VCaP (cell line): ENCODE measurements around the gene SC5D.

ENCODE experiments used
- H3K27ac ChIP-seq: fragments of 450-650 bp; 2 replicates; pipeline ENCODE4 v1.5.1; 2017
- TF ChIP-seq, protein P1 (sequence below): fragments of 450-650 bp; conservative IDR thresholded peaks from 2 replicates; pipeline ENCODE4 v1.5.1; 2017; ENCODE audit warnings: mild to moderate bottlenecking, moderate library complexity

The SC5D gene

DNA sequence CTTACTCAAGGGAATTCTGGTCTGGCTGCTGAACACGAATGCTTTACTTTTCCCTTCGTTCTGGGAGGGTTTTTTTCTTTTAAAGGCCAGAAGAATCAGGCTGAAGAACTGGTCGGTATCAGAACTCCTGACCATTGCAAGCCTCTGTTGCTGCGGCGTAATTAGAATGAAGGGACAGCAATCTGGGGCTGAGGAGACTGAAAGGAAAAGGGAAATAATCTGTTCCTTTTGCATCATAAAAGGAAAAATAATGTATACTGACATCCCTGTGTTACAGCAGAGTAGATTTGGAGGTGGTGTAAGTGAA lies 670 bp downstream of the SC5D start:
- TF ChIP-seq, protein P1, sequence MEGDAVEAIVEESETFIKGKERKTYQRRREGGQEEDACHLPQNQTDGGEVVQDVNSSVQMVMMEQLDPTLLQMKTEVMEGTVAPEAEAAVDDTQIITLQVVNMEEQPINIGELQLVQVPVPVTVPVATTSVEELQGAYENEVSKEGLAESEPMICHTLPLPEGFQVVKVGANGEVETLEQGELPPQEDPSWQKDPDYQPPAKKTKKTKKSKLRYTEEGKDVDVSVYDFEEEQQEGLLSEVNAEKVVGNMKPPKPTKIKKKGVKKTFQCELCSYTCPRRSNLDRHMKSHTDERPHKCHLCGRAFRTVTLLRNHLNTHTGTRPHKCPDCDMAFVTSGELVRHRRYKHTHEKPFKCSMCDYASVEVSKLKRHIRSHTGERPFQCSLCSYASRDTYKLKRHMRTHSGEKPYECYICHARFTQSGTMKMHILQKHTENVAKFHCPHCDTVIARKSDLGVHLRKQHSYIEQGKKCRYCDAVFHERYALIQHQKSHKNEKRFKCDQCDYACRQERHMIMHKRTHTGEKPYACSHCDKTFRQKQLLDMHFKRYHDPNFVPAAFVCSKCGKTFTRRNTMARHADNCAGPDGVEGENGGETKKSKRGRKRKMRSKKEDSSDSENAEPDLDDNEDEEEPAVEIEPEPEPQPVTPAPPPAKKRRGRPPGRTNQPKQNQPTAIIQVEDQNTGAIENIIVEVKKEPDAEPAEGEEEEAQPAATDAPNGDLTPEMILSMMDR = no peak
- peak overlapping the region; percentile 90 for H3K27ac ChIP-seq

DNA sequence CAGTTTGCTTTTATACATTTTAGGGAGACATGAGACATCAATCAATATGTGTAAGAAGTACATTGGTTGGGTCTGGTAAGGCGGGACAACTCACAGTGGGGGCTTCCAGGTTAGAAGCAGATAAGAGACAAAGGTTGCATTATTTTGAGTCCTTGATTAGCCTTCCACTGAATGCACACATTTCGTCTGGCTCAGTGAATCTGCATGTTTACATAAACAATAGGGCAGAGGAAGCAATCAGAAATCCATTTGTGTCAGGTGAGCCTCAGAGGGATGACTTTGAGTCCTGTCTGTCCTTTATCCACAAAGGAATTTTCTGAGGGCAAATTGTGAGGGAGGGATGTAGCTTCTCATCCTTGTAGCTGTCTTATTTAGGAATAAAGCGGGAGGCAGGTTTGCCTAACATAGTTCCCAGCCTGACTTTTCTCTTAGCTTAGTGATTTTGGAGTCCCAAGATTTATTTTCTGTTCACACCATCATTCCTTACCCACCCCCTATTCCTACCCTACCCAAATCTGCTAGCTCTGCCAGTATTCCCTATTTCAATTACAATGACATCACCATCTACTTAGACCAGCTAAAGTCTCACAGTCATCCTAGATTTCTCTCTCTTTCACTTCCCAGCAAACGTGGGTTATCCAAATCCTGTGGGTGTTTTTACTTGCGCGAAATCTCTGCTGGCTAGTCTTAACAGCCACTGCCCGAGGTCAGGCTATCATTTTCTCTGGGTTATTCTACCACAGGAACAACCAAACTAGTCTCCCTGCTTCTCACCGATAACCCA lies 2.9 kb downstream of the SC5D start:
- TF ChIP-seq, protein P1 = no peak
- peak overlapping the region; percentile 90; the same call in 1 of the 2 replicates for H3K27ac ChIP-seq

DNA sequence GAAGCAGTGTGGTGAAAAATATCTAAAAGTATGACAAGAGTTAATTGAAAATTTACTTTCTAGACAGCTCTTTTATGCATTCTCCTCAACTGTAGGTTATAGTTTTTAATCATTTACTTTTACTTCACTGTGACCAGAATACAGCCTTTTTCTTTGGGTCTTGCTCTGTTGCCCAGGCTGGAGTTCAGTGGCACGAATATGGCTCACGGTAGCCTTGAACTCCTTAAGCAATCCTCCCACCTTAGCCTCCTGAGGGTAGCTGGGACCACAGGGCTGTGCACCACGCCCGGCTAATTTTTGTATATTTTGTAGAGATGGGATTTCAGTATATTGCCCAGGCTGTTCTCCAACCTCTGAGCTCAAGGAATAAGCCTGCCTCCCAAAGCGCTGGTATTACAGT lies 5.3 kb downstream of the SC5D start:
- H3K27ac ChIP-seq = no peak overlapping the region
- TF ChIP-seq, protein P1 = no peak

DNA sequence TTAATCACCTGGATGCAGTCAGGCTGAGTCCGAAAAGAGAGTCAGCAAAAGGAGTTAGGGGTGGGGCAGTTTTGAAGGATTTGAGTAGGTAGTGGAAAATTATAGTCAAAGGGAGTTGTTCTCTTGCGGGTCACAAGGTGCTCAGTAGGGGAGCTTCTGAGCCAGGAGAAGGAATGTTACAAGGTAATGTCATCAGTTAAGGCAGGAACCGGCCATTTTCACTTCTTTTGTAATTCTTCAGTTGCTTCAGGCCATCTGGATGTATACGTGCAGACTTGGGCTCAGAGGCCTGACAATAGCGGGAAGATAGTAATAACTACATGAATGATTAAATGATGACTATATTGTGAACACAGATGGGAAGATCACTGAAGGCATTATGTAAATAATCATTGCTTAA lies 6.2 kb downstream of the SC5D start:
- TF ChIP-seq, protein P1 = no peak
- H3K27ac ChIP-seq = peak overlapping the region; percentile 61; the same call in 1 of the 2 replicates

DNA sequence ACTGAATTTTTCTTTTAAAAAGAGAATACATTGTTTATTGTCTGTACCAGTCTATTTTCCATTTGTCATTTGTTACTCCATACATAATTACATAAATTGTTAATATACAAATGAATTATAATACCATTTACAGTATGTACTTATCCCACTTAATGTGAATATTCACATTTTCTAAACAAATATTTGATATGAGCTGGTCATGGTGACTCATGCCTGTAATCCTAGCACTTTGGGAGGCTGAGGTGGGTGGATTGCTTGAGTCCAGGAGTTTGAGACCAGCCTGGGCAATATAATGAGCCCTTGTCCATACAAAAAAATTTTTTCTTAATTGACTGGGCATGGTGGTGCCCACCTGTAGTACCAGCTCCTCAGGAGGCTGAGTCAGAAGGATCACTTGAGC lies 6.8 kb downstream of the SC5D start:
- peak overlapping the region; percentile 61 for H3K27ac ChIP-seq
- TF ChIP-seq, protein P1 = no peak

DNA sequence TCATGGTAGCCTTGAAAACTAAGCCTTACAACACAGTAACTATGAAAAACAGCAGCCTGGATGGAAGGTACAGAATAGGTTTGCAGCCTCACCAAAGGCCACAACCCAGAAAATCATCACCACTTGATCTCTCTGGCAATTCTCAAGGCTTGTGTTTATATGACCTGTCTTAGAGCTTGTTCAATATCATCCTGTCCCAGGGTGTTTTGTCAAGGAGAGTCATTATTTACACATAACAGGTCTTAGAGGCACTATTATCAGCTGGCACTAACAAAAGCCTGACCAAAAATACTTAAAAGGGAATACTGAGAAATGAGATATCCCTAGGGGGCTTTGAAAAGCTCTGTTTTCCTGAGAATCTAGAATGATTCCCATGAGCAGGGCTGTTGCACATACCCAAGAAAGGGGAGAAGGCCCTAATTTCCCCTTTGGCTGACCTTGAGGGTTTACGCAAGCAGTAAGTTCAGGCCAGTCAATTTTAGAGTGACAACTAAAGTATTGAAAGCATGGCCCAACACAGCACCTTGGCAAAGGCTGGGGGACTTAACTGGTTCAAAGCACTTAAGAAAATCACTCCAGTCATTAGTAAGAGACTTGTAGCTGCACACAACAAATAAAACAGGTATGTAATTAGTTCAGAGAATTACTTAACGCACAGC lies 7.9 kb downstream of the SC5D start:
- TF ChIP-seq, protein P1 = no peak
- peak overlapping the region; percentile 61 for H3K27ac ChIP-seq

DNA sequence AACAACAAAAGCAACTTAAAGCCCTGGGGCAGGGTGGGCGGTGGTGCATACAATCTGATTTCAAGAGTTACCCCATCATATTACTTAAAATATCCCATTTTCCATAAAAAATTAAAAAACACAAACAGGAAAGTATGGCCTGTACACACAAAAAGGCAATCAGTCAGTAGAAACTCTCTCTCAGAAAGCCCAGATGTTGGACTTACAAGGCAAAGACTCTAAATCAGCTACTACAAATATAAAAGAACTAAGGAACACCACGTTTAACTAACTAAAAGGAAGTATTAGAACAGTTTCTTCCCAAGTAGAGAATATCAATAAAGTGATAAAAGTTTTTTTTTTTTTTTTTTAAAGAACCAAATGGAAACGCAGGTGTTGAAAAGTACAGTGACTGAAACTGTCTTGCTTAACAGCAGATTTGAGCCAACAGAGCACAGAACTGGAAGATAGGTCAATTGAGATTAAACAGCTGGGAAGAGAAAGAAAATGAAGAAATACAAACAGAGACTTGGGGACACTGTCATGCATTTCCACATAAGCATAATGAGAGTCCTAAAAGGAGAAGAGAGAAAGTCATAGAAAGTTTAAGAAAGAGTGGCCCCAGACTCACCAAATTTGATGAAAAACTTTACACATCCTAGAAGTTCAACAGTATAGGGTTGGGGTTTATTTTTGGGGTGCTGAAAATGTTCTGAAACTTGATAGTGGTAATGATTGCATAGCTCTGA lies 8.6 kb downstream of the SC5D start:
- peak overlapping the region; percentile 61 for H3K27ac ChIP-seq
- TF ChIP-seq, protein P1 = no peak
